GM18502 (cell line): Measurements from ENCODE around the gene L3MBTL4.
"Not testable (repeated sequence)": the region's sequence is repeated elsewhere in the genome, so short reads cannot be mapped to it uniquely, and the experiment has no call there.

Source experiments
- ATAC-seq: cut with Tn5 transposase; IDR thresholded peaks from one replicate; pipeline ENCODE4 v1.9.1; 2021; ENCODE audit warnings: mild to moderate bottlenecking; ENCODE audit not compliant: unreplicated experiment, poor library complexity

L3MBTL4 gene

GRCh38 chr18:6406910-6407470 is 7.7 kb downstream of the L3MBTL4 start:
- ATAC-seq: no peak

- no peak for ATAC-seq
These were observed 8.4 kb downstream of the L3MBTL4 start for GRCh38 chr18:6406075-6406909.

- no peak for ATAC-seq
These were observed 9.3 kb downstream of the L3MBTL4 start for GRCh38 chr18:6405237-6406074.

- no peak for ATAC-seq
These were observed 9.9 kb downstream of the L3MBTL4 start for GRCh38 chr18:6404834-6405233.

- no peak for ATAC-seq
These were observed 13.0 kb downstream of the L3MBTL4 start for GRCh38 chr18:6401687-6402086.

- no peak for ATAC-seq
These were observed 14.9 kb downstream of the L3MBTL4 start for GRCh38 chr18:6399776-6400175.

- ATAC-seq: no peak
These were observed 16.7 kb downstream of the L3MBTL4 start for GRCh38 chr18:6397931-6398566.

GRCh38 chr18:6396847-6397246 is 17.9 kb downstream of the L3MBTL4 start:
- ATAC-seq: no peak

GRCh38 chr18:6396276-6396675 is 18.4 kb downstream of the L3MBTL4 start:
- no peak for ATAC-seq

- no peak for ATAC-seq
These were observed 25.7 kb downstream of the L3MBTL4 start for GRCh38 chr18:6389005-6389404.

- no peak for ATAC-seq
These were observed 31.7 kb downstream of the L3MBTL4 start for GRCh38 chr18:6382963-6383362.

- not testable (repeated sequence) for ATAC-seq
These were observed 37.2 kb downstream of the L3MBTL4 start for GRCh38 chr18:6377473-6377872.

- no peak for ATAC-seq
These were observed 38.1 kb downstream of the L3MBTL4 start for GRCh38 chr18:6376433-6377229.

GRCh38 chr18:6374935-6375529 is 39.7 kb downstream of the L3MBTL4 start:
- no peak for ATAC-seq

- no peak for ATAC-seq
These were observed 40.4 kb downstream of the L3MBTL4 start for GRCh38 chr18:6374340-6374739.

- ATAC-seq: no peak
These were observed 41.5 kb downstream of the L3MBTL4 start for GRCh38 chr18:6373187-6373586.

- ATAC-seq: no peak
These were observed 43.6 kb downstream of the L3MBTL4 start for GRCh38 chr18:6370886-6371635.

GRCh38 chr18:6370410-6370809 is 44.3 kb downstream of the L3MBTL4 start:
- ATAC-seq: no peak

GRCh38 chr18:6368017-6368416 is 46.7 kb downstream of the L3MBTL4 start:
- ATAC-seq: no peak
